KBM-7 (cell line): ENCODE data around the gene BFAR.
A peak's percentile ranks its signal among the peaks of the same experiment; 100 is the strongest.
"Not testable (repeated sequence)": the region's sequence is repeated elsewhere in the genome, so short reads cannot be mapped to it uniquely, and the experiment has no call there.

ENCODE experiments used
- DNase-seq: peaks from one replicate; pipeline ENCODE4 v3.0.0-alpha.2; 2015
- in situ Hi-C: fragments of 300-500 bp; cut with MboI; formaldehyde crosslinking; loops from 2 replicates; pipeline ENCODE4 v1.14.3; 2020; ENCODE audit warnings: low sequenced_read_pairs, low pct_unique_long_range_greater_than_20kb, mixed read lengths

Gene BFAR

GRCh38 chr16:14632693-14633569 lies at the start of gene BFAR:
TSS of gene BFAR (plus strand) at chr16:14632951. CDS start at chr16:14644347, 11,396 bp downstream.
- in situ Hi-C loops = no loop called here
- peak; percentile 99 for DNase-seq

- DNase-seq = no peak
- in situ Hi-C loops = no loop called here
These were observed 47.5 kb upstream of the BFAR start for GRCh38 chr16:14585287-14585686.

- in situ Hi-C loops = no loop called here
- DNase-seq = no peak
These were observed 46.0 kb upstream of the BFAR start for GRCh38 chr16:14586637-14587305.

- peak; percentile 17 for DNase-seq
- in situ Hi-C loops = no loop called here
These were observed 32.6 kb upstream of the BFAR start for GRCh38 chr16:14600164-14600563.

- no peak for DNase-seq
- in situ Hi-C loops = no loop called here
These were observed 30.2 kb upstream of the BFAR start for GRCh38 chr16:14602443-14602963.

- no peak for DNase-seq
- in situ Hi-C loops = no loop called here
These were observed 26.6 kb upstream of the BFAR start for GRCh38 chr16:14606102-14606501.

- in situ Hi-C loops = no loop called here
- no peak for DNase-seq
These were observed 24.6 kb upstream of the BFAR start for GRCh38 chr16:14608111-14608566.

GRCh38 chr16:14608604-14609003 lies 24.1 kb upstream of the BFAR start:
- no peak for DNase-seq
- in situ Hi-C loops = no loop called here

- DNase-seq = no peak
- in situ Hi-C loops = no loop called here
These were observed 23.0 kb upstream of the BFAR start for GRCh38 chr16:14609716-14610115.

- in situ Hi-C loops = no loop called here
- no peak for DNase-seq
These were observed 21.1 kb upstream of the BFAR start for GRCh38 chr16:14611660-14612059.

GRCh38 chr16:14613991-14614390 lies 18.8 kb upstream of the BFAR start:
- no peak for DNase-seq
- in situ Hi-C loops = no loop called here

GRCh38 chr16:14616280-14616679 lies 16.5 kb upstream of the BFAR start:
- no peak for DNase-seq
- in situ Hi-C loops = no loop called here

- DNase-seq = no peak
- in situ Hi-C loops = no loop called here
These were observed 14.2 kb upstream of the BFAR start for GRCh38 chr16:14618566-14618965.

- no peak for DNase-seq
- in situ Hi-C loops = no loop called here
These were observed 5.7 kb upstream of the BFAR start for GRCh38 chr16:14627078-14627477.

GRCh38 chr16:14628806-14629611 lies 3.7 kb upstream of the BFAR start:
- in situ Hi-C loops = no loop called here
- peak; percentile 25 for DNase-seq

GRCh38 chr16:14629612-14629918 lies 3.2 kb upstream of the BFAR start:
- in situ Hi-C loops = no loop called here
- no peak for DNase-seq

- peak; percentile 97 for DNase-seq
- in situ Hi-C loops = no loop called here
These were observed 2.7 kb upstream of the BFAR start, which contains the start of gene PARN for GRCh38 chr16:14629919-14630619. TSS of gene PARN (minus strand) at chr16:14630260. CDS start at chr16:14630125, 135 bp downstream.

GRCh38 chr16:14630620-14631330 lies 2.0 kb upstream of the BFAR start:
- in situ Hi-C loops, DNase-seq: not testable (repeated sequence)
